HG03025 (cell line): ENCODE measurements around the gene LRRC70.

Experiments
- ATAC-seq: cut with Tn5 transposase; IDR thresholded peaks from one replicate; pipeline ENCODE4 v1.9.1; 2021; ENCODE audit warnings: mild to moderate bottlenecking, moderate library complexity; ENCODE audit not compliant: unreplicated experiment, low FRiP score

The LRRC70 gene

DNA sequence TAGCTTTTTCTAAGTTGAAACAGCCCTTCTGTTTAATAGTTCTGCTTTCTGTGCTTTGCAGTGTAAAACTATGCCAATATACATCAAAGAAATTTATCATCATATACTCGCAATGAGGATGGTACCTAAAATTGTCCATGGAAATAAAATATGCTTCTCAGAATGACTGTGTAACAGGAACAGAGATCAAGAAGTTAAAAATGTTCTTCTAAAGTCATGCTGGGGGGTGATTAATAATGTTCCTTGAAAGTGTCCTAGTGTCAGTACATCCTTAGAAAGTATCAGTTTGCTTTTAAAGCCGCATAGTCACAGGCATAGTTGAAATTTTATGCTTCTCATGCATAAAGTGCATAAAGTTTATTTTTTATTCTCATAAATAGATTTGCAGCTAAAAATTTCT lies 4.0 kb upstream of the LRRC70 start:
- no peak for ATAC-seq

DNA sequence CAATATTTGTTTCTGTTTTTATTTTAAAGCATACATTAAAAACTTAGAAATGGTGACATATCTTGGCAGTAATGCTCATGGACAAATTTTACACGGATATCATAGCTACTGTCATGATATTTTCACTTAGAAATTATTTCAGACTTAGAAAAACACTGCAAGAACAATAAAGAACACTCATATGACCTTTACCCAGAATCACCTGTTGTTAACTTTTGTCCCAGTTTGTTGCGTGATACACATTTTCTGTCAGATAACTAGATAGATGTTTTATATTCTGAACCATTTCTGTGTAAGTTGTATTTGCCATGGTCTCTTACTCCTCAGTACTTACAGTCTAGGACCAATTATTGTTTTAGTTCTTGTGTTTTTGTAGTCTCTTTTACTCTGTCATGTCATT lies 3.6 kb upstream of the LRRC70 start:
- no peak for ATAC-seq

DNA sequence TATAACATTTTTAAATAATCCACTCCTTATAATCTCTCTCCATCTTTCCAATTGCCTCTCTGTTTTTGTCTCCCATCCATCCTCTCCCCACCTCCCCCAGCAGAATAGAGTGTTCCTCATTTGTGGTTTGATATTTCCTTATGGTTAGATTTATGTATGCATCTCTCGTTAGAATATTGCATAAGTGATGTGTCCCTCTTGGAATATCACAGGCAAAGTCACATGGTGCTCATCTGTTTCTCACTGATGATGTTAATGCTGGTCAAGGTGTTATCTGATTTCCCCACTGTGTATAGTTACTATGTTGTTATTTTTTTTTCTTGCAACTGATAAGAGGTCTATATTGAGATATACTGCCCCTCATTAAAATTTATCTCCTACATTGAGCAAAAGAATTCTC lies 3.1 kb upstream of the LRRC70 start:
- no peak for ATAC-seq

DNA sequence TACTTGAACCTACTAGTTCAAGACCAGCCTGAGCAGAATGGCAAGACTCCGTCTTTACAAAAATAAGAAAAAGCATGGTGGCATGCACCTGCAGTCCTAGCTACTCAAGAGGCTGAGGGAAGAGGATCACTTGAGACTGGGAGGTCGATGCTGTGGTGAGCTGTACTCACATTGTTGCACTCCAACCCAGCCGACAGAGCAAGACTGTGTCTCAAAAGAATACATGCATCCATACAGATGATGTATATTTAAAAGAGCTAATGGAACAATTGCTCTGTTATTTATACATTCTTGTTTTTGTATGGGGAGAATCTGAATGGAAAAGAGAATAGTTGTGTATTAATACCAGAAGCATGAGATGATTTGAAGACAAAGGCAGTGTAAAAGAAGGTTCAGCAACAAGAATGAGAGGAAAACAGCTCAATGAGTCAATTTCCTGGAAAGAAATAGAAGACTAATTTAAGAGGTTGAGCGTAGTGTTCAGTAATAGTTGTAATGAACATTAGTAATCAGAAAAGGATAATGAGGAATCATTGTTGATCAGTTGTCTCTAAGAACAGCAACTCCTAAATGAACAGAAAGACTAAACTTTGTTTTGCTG lies 1.9 kb upstream of the LRRC70 start:
- no peak for ATAC-seq

DNA sequence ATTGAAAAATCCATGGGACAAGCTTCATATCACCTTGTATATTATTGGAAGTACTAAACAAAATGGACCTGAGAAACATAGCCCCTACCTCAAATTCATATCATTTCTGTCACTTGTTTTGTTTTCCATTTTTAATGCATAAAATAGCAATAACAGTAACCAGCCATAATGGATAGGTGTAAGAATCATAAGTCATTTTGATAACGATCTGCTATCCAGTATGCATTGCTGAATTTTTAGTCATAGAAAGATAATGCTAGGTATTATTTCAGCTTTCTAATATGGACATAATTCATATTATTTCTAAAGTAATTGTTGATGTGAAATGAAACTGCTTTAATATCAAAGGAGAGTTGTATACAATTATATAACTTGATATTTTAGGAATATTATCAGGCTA lies 1.1 kb upstream of the LRRC70 start:
- ATAC-seq: no peak

DNA sequence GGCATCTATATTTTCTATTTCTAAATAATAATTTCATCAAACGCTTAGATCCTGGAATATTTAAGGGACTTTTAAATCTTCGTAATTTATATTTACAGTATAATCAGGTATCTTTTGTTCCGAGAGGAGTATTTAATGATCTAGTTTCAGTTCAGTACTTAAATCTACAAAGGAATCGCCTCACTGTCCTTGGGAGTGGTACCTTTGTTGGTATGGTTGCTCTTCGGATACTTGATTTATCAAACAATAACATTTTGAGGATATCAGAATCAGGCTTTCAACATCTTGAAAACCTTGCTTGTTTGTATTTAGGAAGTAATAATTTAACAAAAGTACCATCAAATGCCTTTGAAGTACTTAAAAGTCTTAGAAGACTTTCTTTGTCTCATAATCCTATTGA lies 1.1 kb downstream of the LRRC70 start:
- no peak for ATAC-seq

DNA sequence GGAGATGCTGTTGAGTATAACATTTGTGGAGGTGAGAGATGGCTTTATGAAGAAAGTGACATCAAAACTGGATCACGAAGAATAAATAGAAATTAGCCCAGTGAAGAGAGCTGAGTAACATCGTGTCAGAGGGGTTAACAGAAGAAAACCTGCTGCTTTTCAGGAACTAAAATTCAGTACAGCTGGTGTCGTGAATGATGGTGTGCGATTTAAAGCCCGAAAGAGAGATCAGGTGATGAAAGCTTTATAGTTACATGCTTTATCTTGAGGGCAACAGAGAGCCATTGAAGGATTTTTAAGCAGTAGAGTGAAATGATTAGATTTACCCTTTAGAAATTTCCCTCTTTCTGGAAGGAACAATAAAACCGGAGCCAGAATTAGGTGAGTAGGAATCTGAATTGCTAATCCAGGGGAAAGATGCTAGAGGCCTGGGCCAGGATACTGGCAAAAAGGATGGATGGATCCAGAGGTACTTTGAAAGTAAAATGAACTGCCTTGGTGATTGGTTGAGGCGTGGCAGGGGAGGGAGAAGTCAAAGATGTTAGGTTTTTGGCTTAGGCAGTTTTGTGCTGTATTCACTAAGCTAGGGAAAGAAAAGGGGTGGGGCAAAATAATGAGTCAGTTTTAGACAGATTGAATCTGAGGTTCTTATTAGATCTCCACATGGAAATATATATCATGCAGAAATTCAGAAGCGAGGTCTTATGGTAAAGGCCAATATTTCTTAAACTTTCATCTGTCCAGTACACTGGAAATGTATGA lies 3.4 kb downstream of the LRRC70 start:
- ATAC-seq: no peak

DNA sequence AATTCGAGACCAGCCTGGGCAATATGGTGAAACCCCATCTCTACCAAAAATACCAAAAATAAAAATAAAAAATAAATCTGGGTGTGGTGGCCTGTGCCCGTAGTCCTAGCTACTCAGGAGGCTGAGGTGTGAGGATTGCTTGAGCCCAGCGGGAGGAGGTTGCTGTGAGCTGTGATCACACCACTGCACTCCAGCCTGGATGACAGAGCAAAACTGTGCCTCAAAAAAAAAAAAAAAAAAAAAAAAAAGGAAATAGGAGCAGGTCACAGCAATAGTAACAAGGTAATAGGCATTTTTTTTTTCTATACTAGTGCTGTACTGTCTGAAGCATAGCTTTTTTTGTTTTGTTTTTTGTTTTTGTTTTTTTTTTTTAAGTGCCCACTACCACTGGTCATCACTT lies 5.8 kb downstream of the LRRC70 start:
- no peak for ATAC-seq

DNA sequence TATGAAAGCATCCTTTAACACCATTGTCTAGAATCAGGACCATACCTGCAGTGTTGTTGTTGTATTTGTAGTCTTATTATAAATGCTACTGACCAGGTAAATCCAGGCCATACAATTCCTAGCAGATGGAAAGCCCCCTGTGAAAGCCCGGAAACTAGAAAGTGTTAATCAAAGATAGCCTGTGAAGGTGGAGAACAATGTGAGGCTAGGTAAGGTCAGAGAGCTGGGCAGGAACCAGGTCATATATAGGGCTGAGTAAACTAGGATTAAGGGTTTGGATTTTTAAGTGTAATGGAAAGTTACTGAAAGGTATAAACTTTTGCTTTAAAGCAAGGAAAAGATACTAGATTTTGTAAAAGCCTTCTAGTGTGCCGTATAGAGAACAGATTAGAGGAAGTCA lies 6.7 kb downstream of the LRRC70 start:
- no peak for ATAC-seq

DNA sequence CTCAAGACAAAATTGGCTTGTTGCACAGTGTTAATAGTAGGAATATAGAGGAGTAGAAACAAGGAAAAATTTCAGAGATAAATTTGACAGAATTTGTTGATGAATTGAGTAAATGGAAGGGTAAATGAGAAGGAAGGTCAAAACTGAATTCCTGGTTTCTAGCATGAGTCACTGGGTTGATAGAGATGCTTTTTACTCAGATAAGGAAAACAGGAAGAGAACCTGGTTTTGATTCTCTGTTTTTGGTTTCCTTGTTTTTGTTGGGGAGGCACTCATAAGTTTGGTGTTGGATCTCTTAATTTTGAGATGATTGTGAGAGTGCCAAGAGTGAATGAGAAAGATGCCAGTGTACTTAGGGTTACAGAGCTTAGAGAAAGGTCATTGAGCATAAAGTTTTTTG lies 7.1 kb downstream of the LRRC70 start:
- ATAC-seq: no peak

GRCh38 chr5:62587737-62588136 lies 9.1 kb downstream of the LRRC70 start:
- ATAC-seq: no peak

GRCh38 chr5:62588668-62589067 lies 10.0 kb downstream of the LRRC70 start:
- ATAC-seq: no peak

GRCh38 chr5:62589504-62589903 lies 10.9 kb downstream of the LRRC70 start:
- no peak for ATAC-seq

- ATAC-seq: no peak
Observed at GRCh38 chr5:62590387-62590786, 11.8 kb downstream of the LRRC70 start.

DNA sequence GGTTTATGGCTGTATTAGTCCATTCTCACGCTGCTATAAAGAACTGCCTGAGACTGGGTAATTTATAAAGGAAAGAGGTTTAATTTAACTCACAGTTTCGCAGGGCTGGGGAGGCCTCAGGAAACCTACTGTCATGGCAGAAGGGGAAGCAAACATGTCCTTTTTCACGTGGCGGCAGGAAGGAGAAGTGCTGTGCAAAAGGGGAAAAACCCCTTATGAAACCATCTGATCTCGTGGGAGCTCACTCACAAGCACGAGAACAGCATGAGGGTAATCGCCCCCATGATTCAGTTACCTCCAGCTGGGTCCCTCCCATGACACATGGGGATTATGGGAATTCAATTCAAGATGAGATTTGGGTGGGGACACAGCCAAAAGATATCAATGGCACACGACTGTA lies 13.9 kb downstream of the LRRC70 start:
- ATAC-seq: no peak

GRCh38 chr5:62593331-62593730 lies 14.7 kb downstream of the LRRC70 start:
- no peak for ATAC-seq

DNA sequence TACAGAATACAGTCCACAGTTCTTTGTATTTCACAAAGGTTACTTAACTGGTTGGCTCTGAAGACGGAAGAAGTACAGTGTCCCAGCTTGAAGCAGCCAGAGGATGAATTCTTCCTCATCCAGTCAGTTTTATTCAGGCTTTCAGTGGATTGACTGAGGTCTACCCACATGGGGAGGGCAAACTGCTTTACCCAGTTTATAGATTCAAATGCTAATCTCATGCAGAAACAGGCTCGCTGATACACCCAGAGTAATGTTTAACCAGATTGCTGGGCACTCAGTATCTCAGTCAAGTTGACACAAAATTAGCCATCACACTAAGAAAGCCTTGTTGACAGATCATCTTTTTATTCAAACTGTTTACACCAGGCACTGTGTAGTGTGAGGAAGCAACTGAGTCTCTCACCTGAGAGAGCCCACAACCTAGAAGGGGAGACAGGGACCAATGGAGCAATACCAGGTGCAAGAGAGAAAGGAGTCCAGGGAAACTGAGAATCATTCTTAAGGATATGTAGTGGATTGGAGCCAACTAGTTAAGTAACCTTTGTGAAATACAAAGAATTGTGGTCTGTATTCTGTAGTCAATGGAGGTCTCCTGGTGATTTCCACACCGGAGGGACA lies 15.9 kb downstream of the LRRC70 start:
- ATAC-seq: no peak

DNA sequence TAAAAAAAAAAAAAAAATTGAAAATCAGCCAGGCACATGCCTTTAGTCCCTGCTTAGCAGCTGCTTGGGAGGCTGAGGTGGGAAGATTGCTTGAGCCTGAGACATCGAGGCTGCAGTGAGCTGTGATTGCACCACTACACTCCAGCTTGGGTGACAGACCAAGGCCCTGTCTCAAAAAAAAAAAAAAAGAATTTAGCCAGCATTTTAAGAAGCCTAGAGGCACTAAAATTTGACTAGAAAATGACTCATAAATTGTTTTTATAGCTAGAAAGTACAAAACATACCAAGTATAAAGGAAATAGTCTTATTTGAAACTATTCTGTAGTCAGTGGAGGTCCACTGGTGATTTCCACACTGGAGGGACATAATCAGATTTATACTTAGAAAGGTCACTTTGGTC lies 17.5 kb downstream of the LRRC70 start:
- ATAC-seq: no peak

GRCh38 chr5:62596691-62597090 lies 18.1 kb downstream of the LRRC70 start:
- ATAC-seq: no peak

DNA sequence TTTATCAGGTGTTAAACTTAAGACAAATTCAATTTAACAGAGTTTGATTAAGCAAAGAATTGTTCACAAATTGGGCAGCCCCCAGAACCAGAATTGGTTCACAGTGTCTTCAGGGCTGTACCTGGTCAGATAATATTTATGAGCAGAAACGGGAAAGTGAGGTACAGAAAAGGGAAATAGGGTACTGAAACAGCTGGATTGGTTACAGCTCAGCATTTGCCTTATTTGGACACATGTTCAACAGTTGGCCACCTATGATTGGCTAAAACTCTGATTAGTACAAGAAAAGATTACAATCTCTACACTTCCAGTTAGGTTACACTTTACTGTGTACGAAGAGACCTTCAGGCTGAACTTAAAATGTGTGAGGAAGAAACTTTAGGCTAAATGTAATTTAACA lies 18.7 kb downstream of the LRRC70 start:
- no peak for ATAC-seq

- ATAC-seq: no peak
Observed at GRCh38 chr5:62600560-62601252, 22.1 kb downstream of the LRRC70 start.
